HG03159 (cell line): ENCODE measurements around the gene CGB2.
"Not testable (repeated sequence)": the region's sequence is repeated elsewhere in the genome, so short reads cannot be mapped to it uniquely, and the experiment has no call there.

Source experiments
- ATAC-seq: cut with Tn5 transposase; IDR thresholded peaks from one replicate; pipeline ENCODE4 v1.9.1; 2021; ENCODE audit warnings: mild to moderate bottlenecking, moderate library complexity; ENCODE audit not compliant: unreplicated experiment

CGB2 gene

GRCh38 chr19:49030323-49030722 is 1.4 kb upstream of the CGB2 start:
- not testable (repeated sequence) for ATAC-seq

- not testable (repeated sequence) for ATAC-seq
Measured at GRCh38 chr19:49036815-49037214, 5.1 kb downstream of the CGB2 start, which contains the start of gene CGB1. TSS of gene CGB1 (minus strand) at chr19:49036895. CDS start at chr19:49036711, 184 bp downstream.

- ATAC-seq = not testable (repeated sequence)
Measured at GRCh38 chr19:49038111-49038510, 6.4 kb downstream of the CGB2 start.

GRCh38 chr19:49038557-49039276 is 7.0 kb downstream of the CGB2 start:
- ATAC-seq = not testable (repeated sequence)

GRCh38 chr19:49039736-49040135 is 8.0 kb downstream of the CGB2 start:
- ATAC-seq = not testable (repeated sequence)

GRCh38 chr19:49042177-49042576 is 10.5 kb downstream of the CGB2 start:
- no peak for ATAC-seq

- not testable (repeated sequence) for ATAC-seq
Measured at GRCh38 chr19:49042666-49043065, 11.0 kb downstream of the CGB2 start.

GRCh38 chr19:49043548-49043947 is 11.9 kb downstream of the CGB2 start, which contains the start of gene CGB5:
TSS of gene CGB5 (plus strand) at chr19:49043848. CDS start at chr19:49044210, 362 bp downstream.
- not testable (repeated sequence) for ATAC-seq

GRCh38 chr19:49049011-49049410 is 17.3 kb downstream of the CGB2 start, which contains the start of gene CGB8:
TSS of gene CGB8 (minus strand) at chr19:49049111. CDS start at chr19:49048739, 372 bp downstream.
- not testable (repeated sequence) for ATAC-seq

GRCh38 chr19:49049834-49050233 is 18.1 kb downstream of the CGB2 start:
- not testable (repeated sequence) for ATAC-seq

GRCh38 chr19:49050376-49051033 is 18.8 kb downstream of the CGB2 start:
- ATAC-seq = not testable (repeated sequence)

- no peak for ATAC-seq
Measured at GRCh38 chr19:49056101-49056901, 24.6 kb downstream of the CGB2 start.

GRCh38 chr19:49056902-49057596 is 25.4 kb downstream of the CGB2 start:
- not testable (repeated sequence) for ATAC-seq

GRCh38 chr19:49057636-49058234 is 26.0 kb downstream of the CGB2 start, which contains the start of gene CGB7:
TSS of gene CGB7 (minus strand) at chr19:49057749. CDS start at chr19:49055375, 2,374 bp downstream.
- no peak for ATAC-seq

GRCh38 chr19:49058562-49058961 is 26.9 kb downstream of the CGB2 start:
- no peak for ATAC-seq

GRCh38 chr19:49059053-49059452 is 27.4 kb downstream of the CGB2 start:
- ATAC-seq = no peak

- no peak for ATAC-seq
Measured at GRCh38 chr19:49061000-49061399, 29.3 kb downstream of the CGB2 start.

- no peak for ATAC-seq
Measured at GRCh38 chr19:49061445-49061844, 29.8 kb downstream of the CGB2 start.

GRCh38 chr19:49064029-49064629 is 32.4 kb downstream of the CGB2 start:
- ATAC-seq = no peak
